Nephron progenitor cell (in vitro differentiated cells): Measurements from ENCODE around the gene TNFSF18.
"Not testable (repeated sequence)": the region's sequence is repeated elsewhere in the genome, so short reads cannot be mapped to it uniquely, and the experiment has no call there.

Experiments
- DNase-seq: peaks from one replicate; pipeline ENCODE4 v3.0.0; 2021
- H3K27ac Mint-ChIP-seq: 2 replicates; pipeline ENCODE4 v1.8.0; 2021; ENCODE audit warnings: mild to moderate bottlenecking, moderate library complexity, mixed read lengths
- H3K27me3 Mint-ChIP-seq: 2 replicates; pipeline ENCODE4 v1.8.0; 2021; ENCODE audit warnings: mild to moderate bottlenecking, low read depth, mixed read lengths; ENCODE audit not compliant: poor library complexity
- H3K36me3 Mint-ChIP-seq: 2 replicates; pipeline ENCODE4 v1.8.0; 2021; ENCODE audit warnings: low read depth, mixed read lengths
- H3K4me1 Mint-ChIP-seq: 2 replicates; pipeline ENCODE4 v1.8.0; 2021; ENCODE audit warnings: mixed read lengths
- H3K4me3 Mint-ChIP-seq: 2 replicates; pipeline ENCODE4 v1.8.0; 2021; ENCODE audit warnings: mild to moderate bottlenecking, moderate library complexity, mixed read lengths
- H3K9me3 Mint-ChIP-seq: 2 replicates; pipeline ENCODE4 v1.8.0; 2021; ENCODE audit warnings: mild to moderate bottlenecking, moderate library complexity, mixed read lengths
- TF ChIP-seq, protein P1 (sequence below): fragments of 200-600 bp; sonication (generic); IDR thresholded peaks from 2 replicates; pipeline ENCODE4 v1.5.0; 2021; ENCODE audit warnings: antibody characterized with exemption

The TNFSF18 gene

DNA sequence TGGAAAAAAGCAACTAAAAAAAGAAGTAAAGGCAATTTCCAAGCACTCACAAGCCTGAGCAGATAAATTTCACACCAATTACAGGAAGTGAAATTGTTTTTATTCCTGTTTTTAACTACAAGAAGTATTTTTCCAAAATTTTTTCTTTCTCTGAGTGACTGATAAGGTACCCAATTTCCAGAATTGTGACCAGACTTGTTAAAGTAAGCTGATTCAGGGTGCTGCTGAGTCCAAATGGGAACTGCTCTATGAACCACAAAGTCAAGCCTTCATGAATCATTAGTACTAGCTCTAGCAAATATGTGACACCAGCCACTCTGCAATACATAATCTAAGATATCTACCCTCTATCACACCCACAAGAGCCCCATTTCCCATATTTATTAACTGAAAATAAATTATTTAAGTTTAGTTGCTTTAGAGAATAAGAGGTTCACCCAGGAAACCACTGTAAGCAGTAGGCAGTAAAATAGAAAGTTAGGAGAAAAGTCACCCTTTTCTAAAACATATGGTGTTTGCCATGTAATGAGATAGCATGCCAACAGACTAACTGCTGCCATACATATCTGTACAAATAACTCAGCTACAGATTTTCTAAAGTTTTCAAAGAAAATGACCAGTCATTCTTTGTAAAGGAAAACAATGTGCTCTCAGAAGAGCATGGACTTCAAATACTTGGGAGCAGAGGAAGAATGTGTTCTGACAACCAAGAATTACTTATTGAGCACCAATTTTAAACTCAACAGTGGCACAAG is 43.1 kb upstream of the TNFSF18 start:
- TF ChIP-seq, protein P1, sequence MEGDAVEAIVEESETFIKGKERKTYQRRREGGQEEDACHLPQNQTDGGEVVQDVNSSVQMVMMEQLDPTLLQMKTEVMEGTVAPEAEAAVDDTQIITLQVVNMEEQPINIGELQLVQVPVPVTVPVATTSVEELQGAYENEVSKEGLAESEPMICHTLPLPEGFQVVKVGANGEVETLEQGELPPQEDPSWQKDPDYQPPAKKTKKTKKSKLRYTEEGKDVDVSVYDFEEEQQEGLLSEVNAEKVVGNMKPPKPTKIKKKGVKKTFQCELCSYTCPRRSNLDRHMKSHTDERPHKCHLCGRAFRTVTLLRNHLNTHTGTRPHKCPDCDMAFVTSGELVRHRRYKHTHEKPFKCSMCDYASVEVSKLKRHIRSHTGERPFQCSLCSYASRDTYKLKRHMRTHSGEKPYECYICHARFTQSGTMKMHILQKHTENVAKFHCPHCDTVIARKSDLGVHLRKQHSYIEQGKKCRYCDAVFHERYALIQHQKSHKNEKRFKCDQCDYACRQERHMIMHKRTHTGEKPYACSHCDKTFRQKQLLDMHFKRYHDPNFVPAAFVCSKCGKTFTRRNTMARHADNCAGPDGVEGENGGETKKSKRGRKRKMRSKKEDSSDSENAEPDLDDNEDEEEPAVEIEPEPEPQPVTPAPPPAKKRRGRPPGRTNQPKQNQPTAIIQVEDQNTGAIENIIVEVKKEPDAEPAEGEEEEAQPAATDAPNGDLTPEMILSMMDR, result no peak
- Mint-ChIP-seq H3K4me3 (no peak overlapping the region), H3K27me3 (peaks cover 6% of the 10 kb centered on the region), H3K4me1 (no peaks in the 10 kb centered on the region), H3K27ac (no peak overlapping the region), H3K9me3 (no peaks in the 10 kb centered on the region), H3K36me3 (no peaks in the 10 kb centered on the region)
- no peak for DNase-seq

DNA sequence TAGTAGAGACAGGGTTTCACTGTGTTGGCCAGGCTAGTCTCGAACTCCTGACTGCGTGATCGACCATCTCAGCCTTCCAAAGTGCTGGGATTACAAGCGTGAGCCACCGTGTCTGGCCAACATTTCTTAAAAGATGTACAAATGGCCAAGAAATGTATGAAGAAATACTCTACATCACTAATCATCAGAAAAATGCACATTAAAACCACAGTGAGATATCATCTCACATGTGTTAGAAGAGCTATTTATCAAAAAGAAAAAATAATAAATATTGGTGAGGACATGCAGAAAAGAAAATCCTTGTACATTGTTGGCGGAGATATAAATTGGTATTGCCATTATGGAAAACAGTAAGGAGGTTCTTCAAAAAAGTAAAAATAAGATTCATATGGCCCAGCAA is 33.6 kb upstream of the TNFSF18 start:
- Mint-ChIP-seq H3K4me1 (no peaks in the 10 kb centered on the region), H3K9me3 (no peaks in the 10 kb centered on the region), H3K27me3 (peaks cover 9% of the 10 kb centered on the region), H3K27ac (no peak overlapping the region), H3K36me3 (no peaks in the 10 kb centered on the region), H3K4me3 (no peak overlapping the region)
- DNase-seq, result no peak
- TF ChIP-seq, protein P1, result no peak

DNA sequence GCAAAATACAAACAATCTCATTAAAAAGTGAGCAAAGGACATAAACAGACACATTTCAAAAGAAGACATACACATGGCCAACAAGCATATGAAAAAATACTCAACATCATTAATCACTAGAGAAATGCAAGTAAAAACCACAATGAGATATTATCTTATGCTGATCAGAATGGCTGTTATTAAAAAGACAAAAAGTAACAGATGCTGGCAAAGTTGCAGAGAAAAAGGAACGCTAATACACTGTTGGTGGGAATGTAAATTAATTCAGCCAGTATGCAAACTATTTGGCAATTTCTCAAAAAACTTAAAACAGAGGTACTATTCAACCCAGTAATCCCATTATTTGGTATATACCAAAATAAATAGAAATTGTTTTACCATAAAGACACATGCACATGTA is 32.2 kb upstream of the TNFSF18 start:
- no peak for DNase-seq
- TF ChIP-seq, protein P1, result no peak
- H3K4me3 Mint-ChIP-seq, result no peak overlapping the region
- H3K4me1 Mint-ChIP-seq, result no peaks in the 10 kb centered on the region
- peaks cover 9% of the 10 kb centered on the region for H3K27me3 Mint-ChIP-seq
- H3K27ac Mint-ChIP-seq, result no peak overlapping the region
- H3K36me3 Mint-ChIP-seq, result no peaks in the 10 kb centered on the region
- H3K9me3 Mint-ChIP-seq, result no peaks in the 10 kb centered on the region

DNA sequence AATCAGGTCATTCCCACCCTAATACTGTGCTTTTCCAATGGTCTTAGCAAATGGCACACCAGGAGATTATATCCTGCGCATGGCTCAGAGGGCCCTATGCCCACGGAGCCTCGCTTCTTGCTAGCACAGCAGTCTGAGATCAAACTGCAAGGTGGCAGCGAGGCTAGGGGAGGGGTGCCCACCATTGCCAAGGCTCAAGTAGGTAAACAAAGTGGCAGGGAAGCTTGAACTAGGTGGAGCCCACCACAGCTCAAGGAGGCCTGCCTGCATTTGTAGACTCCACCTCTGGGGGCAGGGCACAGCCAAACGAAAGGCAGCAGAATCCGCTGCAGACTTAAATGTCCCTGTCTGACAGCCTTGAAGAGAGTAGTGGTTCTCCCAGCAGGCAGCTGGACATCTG is 23.5 kb upstream of the TNFSF18 start:
- H3K36me3 Mint-ChIP-seq, H3K4me3 Mint-ChIP-seq, H3K4me1 Mint-ChIP-seq, H3K27ac Mint-ChIP-seq, DNase-seq, H3K27me3 Mint-ChIP-seq: not testable (repeated sequence)
- H3K9me3 Mint-ChIP-seq, result peaks cover 30% of the 10 kb centered on the region

- no peak overlapping the region for H3K4me3 Mint-ChIP-seq
- H3K4me1 Mint-ChIP-seq, result no peaks in the 10 kb centered on the region
- no peak for DNase-seq
- H3K9me3 Mint-ChIP-seq, result no peaks in the 10 kb centered on the region
- H3K27ac Mint-ChIP-seq, result no peak overlapping the region
- TF ChIP-seq, protein P1, result no peak
- no peaks in the 10 kb centered on the region for H3K27me3 Mint-ChIP-seq
- no peaks in the 10 kb centered on the region for H3K36me3 Mint-ChIP-seq
These were observed 13.3 kb upstream of the TNFSF18 start for GRCh38 chr1:173064011-173064410.

GRCh38 chr1:173063171-173063570 is 12.4 kb upstream of the TNFSF18 start:
- Mint-ChIP-seq H3K36me3 (no peaks in the 10 kb centered on the region), H3K4me3 (no peak overlapping the region), H3K27me3 (no peaks in the 10 kb centered on the region), H3K9me3 (no peaks in the 10 kb centered on the region), H3K27ac (no peak overlapping the region), H3K4me1 (no peaks in the 10 kb centered on the region)
- TF ChIP-seq, protein P1, result no peak
- no peak for DNase-seq
